SK-N-SH (cell line): ENCODE results near the gene DDX31. TPM values are rescaled to one million over a fixed set of nuclear protein-coding genes. Genes with fewer than 3 reads are reported as not detected.

Source experiments
- CTCF ChIA-PET: fragments of 300-600, 350-600 bp; formaldehyde crosslinking; extraction: SDS; loops from one replicate; lab custom pipeline; 2021; lab: Yijun Ruan, JAX
- POLR2A ChIA-PET: fragments of 350-600 bp; sonication (Branson Sonifier 250); formaldehyde crosslinking; extraction: SDS; loops from one replicate; lab custom pipeline; 2020; ENCODE audit warnings: antibody characterized with exemption, inconsistent platforms; lab: Yijun Ruan, JAX
- DNase-seq: peaks from one replicate; pipeline ENCODE4 v3.0.0; 2012
- H2AFZ ChIP-seq: fragments of 200-600 bp; sonication (generic); 2 replicates; pipeline ENCODE4 v1.8.1; 2016; ENCODE audit warnings: antibody characterized with exemption, mild to moderate bottlenecking, low read depth
- H3F3A ChIP-seq: fragments of 200-600 bp; sonication (generic); replicated peaks from 2 replicates; pipeline ENCODE3; 2016; ENCODE audit warnings: antibody characterized with exemption, mild to moderate bottlenecking; ENCODE audit not compliant: insufficient read depth
- H3K27ac ChIP-seq, 2 experiments: fragments of 200-500 bp in 1 of 2; fragments of 200-600 bp in 1 of 2; sonication (Bioruptor generic) in 1 of 2; sonication (generic), shearing (Covaris generic) in 1 of 2; 2 replicates each; pipeline versions ENCODE4 v1.5.1 to v1.6.1; 2014 to 2016; ENCODE audit warnings: low read depth in 2 of 2, inconsistent platforms in 1 of 2, low read length in 1 of 2, mild to moderate bottlenecking in 1 of 2, mixed read lengths in 1 of 2
- H3K27me3 ChIP-seq: fragments of 200-600 bp; sonication (generic), shearing (Covaris generic); 2 replicates; pipeline ENCODE4 v1.6.1; 2016; ENCODE audit warnings: mixed run types; ENCODE audit not compliant: insufficient read depth
- H3K36me3 ChIP-seq, 2 experiments: fragments of 200-500 bp in 1 of 2; fragments of 200-600 bp in 1 of 2; sonication (Bioruptor generic) in 1 of 2; sonication (generic) in 1 of 2; replicated peaks in 1 of 2; 2 replicates each; pipeline versions ENCODE3 to v1.5.1; 2014 to 2016; ENCODE audit warnings: low read length in 1 of 2, mild to moderate bottlenecking in 1 of 2; ENCODE audit not compliant: insufficient read depth in 2 of 2, control insufficient read depth in 1 of 2
- H3K4me1 ChIP-seq, 2 experiments: fragments of 200-500 bp in 1 of 2; fragments of 200-600 bp in 1 of 2; sonication (Bioruptor generic) in 1 of 2; sonication (generic), shearing (Covaris generic) in 1 of 2; 2 replicates each; pipeline versions ENCODE4 v1.5.1 to v1.6.1; 2014 to 2016; ENCODE audit warnings: low read depth in 1 of 2, low read length in 1 of 2, mixed run types in 1 of 2; ENCODE audit not compliant: insufficient read depth in 2 of 2, control insufficient read depth in 1 of 2
- H3K4me2 ChIP-seq: fragments of 200-600 bp; sonication (generic), shearing (Covaris generic); 2 replicates; pipeline ENCODE4 v1.6.1; 2017; ENCODE audit warnings: mixed run types
- H3K4me3 ChIP-seq, 2 experiments: fragments of 200-500 bp in 1 of 2; fragments of 200-600 bp in 1 of 2; sonication (Bioruptor generic) in 1 of 2; sonication (generic), shearing (Covaris generic) in 1 of 2; 2 replicates each; pipeline versions ENCODE4 v1.5.1 to v1.8.1; 2014 to 2016; ENCODE audit warnings: low read depth in 2 of 2, inconsistent platforms in 1 of 2, low read length in 1 of 2, mild to moderate bottlenecking in 1 of 2, mixed read lengths in 1 of 2, moderate library complexity in 1 of 2
- H3K79me2 ChIP-seq: fragments of 200-600 bp; sonication (generic); 2 replicates; pipeline ENCODE4 v1.8.1; 2017; ENCODE audit warnings: mild to moderate bottlenecking; ENCODE audit not compliant: insufficient read depth
- H3K9ac ChIP-seq: fragments of 200-600 bp; sonication (generic); 2 replicates; pipeline ENCODE4 v1.6.1; 2017; ENCODE audit warnings: mixed run types
- H3K9me2 ChIP-seq: fragments of 200-600 bp; sonication (generic); 2 replicates; pipeline ENCODE4 v1.6.1; 2017; ENCODE audit warnings: mixed run types
- H3K9me3 ChIP-seq: fragments of 200-600 bp; sonication (generic); 2 replicates; pipeline ENCODE4 v1.6.1; 2017; ENCODE audit warnings: mixed run types, mild to moderate bottlenecking, moderate library complexity
- H4K20me1 ChIP-seq: fragments of 200-600 bp; sonication (generic); 2 replicates; pipeline ENCODE4 v1.6.1; 2017; ENCODE audit warnings: mild to moderate bottlenecking, mixed run types; ENCODE audit not compliant: insufficient read depth
- EP300 ChIP-seq, 2 experiments: IDR thresholded peaks; 2 replicates each; pipeline versions ENCODE4 v1.4.0 to v1.6.1; 2012; ENCODE audit warnings: borderline replicate concordance in 1 of 2, low read depth in 1 of 2, low read length in 1 of 2
- EZH2phosphoT487 ChIP-seq: fragments of 200-600 bp; sonication (generic); IDR thresholded peaks from 2 replicates; pipeline ENCODE4 v1.6.1; 2017; ENCODE audit warnings: low read depth, mixed run types, mild to moderate bottlenecking, antibody characterized with exemption, moderate library complexity, borderline replicate concordance
- GATA2 ChIP-seq: sonication (generic); formaldehyde crosslinking; IDR thresholded peaks from 2 replicates; pipeline ENCODE4 v1.5.0; 2020; ENCODE audit warnings: mild to moderate bottlenecking, missing genetic modification reagents
- NRF1 ChIP-seq: IDR thresholded peaks from 2 replicates; pipeline ENCODE4 v1.6.1; 2012; ENCODE audit warnings: low read depth, mild to moderate bottlenecking, low read length
- TAF1 ChIP-seq: IDR thresholded peaks from 2 replicates; pipeline ENCODE4 v1.6.1; 2012; ENCODE audit warnings: low read depth, mild to moderate bottlenecking, low read length, moderate library complexity, borderline replicate concordance
- WGBS: methylation state at CpG from one replicate; pipeline ENCODE4 v1.1.6; 2017; ENCODE audit warnings: low lambda C conversion rate; 5-methylcytosine and 5-hydroxymethylcytosine counted together
- polyA plus RNA-seq, 3 experiments: library from polyadenylated mRNA; depleted of rRNA; stranded (reverse); fragments of >200 nt; gene quantifications; 2 replicates each; pipeline ENCODE4 v1.2.3, GENCODE V29; 2012
- TF ChIP-seq, protein P1 (sequence below): IDR thresholded peaks from 2 replicates; pipeline ENCODE4 v1.6.1; 2012; ENCODE audit warnings: mild to moderate bottlenecking, low read depth, low read length, moderate library complexity
- TF ChIP-seq, protein P2 (sequence below): fragments of 150-350 bp; IDR thresholded peaks from 2 replicates; pipeline ENCODE4 v1.6.1; 2017; ENCODE audit warnings: antibody characterized with exemption, low read length, low read depth, borderline replicate concordance
- TF ChIP-seq, protein P3 (sequence below): fragments of 200-600 bp; sonication (generic); IDR thresholded peaks from 2 replicates; pipeline ENCODE4 v1.6.1; 2017; ENCODE audit warnings: antibody characterized with exemption, mild to moderate bottlenecking, moderate library complexity
- TF ChIP-seq, protein P4 (sequence below): IDR thresholded peaks from 2 replicates; pipeline ENCODE4 v1.4.0; 2012; ENCODE audit warnings: low read depth, borderline replicate concordance

Gene DDX31
- polyA plus RNA-seq, 1 of the 3 experiments (the other 2 are of a cell fraction): 13.9 TPM

DNA sequence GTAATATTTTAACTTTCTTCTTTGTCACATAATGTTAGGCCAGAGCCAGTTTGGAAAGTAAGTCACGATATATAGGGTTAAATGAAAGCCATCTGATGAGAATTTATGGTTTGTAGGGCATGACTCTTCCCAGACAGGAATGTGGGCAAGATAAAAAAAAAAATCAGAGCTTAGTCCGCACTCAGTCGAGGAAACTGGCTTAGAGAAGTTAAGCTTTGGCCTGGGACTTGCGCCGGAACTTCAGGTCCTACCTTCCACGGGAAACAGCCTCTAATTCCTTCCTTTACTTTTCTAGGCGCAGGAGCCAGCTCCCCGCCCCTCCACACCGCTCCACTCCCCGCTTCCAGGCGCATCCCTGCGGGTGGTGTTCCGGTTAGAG, 475 bp downstream of the DDX31 start (continued):
- TF ChIP-seq, protein P1, sequence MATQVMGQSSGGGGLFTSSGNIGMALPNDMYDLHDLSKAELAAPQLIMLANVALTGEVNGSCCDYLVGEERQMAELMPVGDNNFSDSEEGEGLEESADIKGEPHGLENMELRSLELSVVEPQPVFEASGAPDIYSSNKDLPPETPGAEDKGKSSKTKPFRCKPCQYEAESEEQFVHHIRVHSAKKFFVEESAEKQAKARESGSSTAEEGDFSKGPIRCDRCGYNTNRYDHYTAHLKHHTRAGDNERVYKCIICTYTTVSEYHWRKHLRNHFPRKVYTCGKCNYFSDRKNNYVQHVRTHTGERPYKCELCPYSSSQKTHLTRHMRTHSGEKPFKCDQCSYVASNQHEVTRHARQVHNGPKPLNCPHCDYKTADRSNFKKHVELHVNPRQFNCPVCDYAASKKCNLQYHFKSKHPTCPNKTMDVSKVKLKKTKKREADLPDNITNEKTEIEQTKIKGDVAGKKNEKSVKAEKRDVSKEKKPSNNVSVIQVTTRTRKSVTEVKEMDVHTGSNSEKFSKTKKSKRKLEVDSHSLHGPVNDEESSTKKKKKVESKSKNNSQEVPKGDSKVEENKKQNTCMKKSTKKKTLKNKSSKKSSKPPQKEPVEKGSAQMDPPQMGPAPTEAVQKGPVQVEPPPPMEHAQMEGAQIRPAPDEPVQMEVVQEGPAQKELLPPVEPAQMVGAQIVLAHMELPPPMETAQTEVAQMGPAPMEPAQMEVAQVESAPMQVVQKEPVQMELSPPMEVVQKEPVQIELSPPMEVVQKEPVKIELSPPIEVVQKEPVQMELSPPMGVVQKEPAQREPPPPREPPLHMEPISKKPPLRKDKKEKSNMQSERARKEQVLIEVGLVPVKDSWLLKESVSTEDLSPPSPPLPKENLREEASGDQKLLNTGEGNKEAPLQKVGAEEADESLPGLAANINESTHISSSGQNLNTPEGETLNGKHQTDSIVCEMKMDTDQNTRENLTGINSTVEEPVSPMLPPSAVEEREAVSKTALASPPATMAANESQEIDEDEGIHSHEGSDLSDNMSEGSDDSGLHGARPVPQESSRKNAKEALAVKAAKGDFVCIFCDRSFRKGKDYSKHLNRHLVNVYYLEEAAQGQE: no peak
- TF ChIP-seq EP300 (IDR thresholded peaks at IDR 0.05; ENCODE audit: borderline replicate concordance in 1 of 2, low read depth in 1 of 2, low read length in 1 of 2): no peak

DNA sequence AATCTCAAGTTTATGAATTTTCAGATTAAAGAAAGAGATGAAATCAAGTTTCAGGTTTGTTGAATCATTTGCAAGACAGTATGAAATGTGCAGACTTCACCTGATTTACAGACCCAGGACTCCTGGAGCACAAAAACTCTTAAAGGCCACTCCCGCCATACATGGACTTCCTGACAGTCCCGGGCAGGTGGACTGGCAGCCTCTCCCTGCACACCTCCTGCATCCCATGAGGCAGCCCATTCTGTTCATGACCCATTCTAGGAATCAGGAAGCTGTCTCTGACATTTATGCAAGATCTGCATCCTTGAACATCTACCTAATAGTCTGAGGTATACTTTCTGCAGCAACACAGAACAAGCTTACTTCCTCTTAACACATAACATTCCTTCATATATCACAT, 5.9 kb downstream of the DDX31 start:
- Histone ChIP-seq H3F3A (no peaks in the 10 kb centered on the region), H3K9me3 (no peaks in the 10 kb centered on the region), H3K4me1 (peaks cover 0 to 3% of the 10 kb centered on the region in 2 experiments; a peak in 1 of 4 replicates), H3K4me2 (no peak overlapping the region), H3K9me2 (no peaks in the 10 kb centered on the region), H4K20me1 (peaks cover 10% of the 10 kb centered on the region; the same call in 1 of the 2 replicates), H3K79me2 (peaks cover 73% of the 10 kb centered on the region), H3K27me3 (no peaks in the 10 kb centered on the region), H3K9ac (no peak overlapping the region), H3K27ac (no peak overlapping the region), H2AFZ (no peak overlapping the region), H3K4me3 (no peak overlapping the region), H3K36me3 (peaks cover 22 to 46% of the 10 kb centered on the region in 2 experiments)
- POLR2A ChIA-PET: no interaction called here
- DNase-seq: no peak
- TF ChIP-seq TAF1 (no peak), NRF1 (no peak), EZH2phosphoT487 (no peak), GATA2 (no peak)
- TF ChIP-seq, protein P2, sequence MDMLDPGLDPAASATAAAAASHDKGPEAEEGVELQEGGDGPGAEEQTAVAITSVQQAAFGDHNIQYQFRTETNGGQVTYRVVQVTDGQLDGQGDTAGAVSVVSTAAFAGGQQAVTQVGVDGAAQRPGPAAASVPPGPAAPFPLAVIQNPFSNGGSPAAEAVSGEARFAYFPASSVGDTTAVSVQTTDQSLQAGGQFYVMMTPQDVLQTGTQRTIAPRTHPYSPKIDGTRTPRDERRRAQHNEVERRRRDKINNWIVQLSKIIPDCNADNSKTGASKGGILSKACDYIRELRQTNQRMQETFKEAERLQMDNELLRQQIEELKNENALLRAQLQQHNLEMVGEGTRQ: no peak
- TF ChIP-seq, protein P3, sequence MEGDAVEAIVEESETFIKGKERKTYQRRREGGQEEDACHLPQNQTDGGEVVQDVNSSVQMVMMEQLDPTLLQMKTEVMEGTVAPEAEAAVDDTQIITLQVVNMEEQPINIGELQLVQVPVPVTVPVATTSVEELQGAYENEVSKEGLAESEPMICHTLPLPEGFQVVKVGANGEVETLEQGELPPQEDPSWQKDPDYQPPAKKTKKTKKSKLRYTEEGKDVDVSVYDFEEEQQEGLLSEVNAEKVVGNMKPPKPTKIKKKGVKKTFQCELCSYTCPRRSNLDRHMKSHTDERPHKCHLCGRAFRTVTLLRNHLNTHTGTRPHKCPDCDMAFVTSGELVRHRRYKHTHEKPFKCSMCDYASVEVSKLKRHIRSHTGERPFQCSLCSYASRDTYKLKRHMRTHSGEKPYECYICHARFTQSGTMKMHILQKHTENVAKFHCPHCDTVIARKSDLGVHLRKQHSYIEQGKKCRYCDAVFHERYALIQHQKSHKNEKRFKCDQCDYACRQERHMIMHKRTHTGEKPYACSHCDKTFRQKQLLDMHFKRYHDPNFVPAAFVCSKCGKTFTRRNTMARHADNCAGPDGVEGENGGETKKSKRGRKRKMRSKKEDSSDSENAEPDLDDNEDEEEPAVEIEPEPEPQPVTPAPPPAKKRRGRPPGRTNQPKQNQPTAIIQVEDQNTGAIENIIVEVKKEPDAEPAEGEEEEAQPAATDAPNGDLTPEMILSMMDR: no peak
- TF ChIP-seq, protein P4, sequence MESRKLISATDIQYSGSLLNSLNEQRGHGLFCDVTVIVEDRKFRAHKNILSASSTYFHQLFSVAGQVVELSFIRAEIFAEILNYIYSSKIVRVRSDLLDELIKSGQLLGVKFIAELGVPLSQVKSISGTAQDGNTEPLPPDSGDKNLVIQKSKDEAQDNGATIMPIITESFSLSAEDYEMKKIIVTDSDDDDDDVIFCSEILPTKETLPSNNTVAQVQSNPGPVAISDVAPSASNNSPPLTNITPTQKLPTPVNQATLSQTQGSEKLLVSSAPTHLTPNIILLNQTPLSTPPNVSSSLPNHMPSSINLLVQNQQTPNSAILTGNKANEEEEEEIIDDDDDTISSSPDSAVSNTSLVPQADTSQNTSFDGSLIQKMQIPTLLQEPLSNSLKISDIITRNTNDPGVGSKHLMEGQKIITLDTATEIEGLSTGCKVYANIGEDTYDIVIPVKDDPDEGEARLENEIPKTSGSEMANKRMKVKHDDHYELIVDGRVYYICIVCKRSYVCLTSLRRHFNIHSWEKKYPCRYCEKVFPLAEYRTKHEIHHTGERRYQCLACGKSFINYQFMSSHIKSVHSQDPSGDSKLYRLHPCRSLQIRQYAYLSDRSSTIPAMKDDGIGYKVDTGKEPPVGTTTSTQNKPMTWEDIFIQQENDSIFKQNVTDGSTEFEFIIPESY: no peak
- CTCF ChIA-PET: interaction anchor here (1.1 to 2.1 kb wide), 2 partner anchors 10 kb away, joined by 3 to 7 read pairs; no protein-coding TSS in a partner anchor
- WGBS: 100% methylated on average over 2 of the region's 2 CpGs
